ENCODE results near the gene DHRS7.

DNA sequence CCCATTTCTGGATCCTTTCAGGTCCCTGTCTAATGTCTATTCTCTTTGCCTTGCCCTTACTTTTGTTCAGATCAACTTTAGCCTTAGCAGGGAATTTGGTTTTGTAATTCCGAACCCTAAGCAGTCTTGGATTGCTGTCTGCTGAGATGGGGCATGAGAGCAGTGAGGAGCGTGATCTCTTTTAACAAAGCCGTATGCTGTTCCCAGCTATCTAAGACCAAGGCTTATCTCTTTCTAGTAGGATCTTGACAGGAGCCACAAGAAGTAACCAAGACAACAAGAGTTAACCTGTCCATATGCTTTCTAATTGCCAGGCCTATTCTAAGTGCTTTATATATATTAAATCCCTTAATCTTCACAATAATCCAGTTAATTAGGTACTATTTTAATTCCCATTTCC, 4.5 kb upstream of the DHRS7 start:
- TF ChIP-seq CTCF (conservative IDR thresholded peaks at IDR 0.05 in 1 of 2, IDR thresholded peaks at IDR 0.05 in 1 of 2; ENCODE audit: extremely low read depth in 1 of 2, insufficient read depth in 1 of 2, low read depth in 1 of 2, low read length in 2 of 2) (no peak), EZH2 (IDR thresholded peaks at IDR 0.05; ENCODE audit: borderline replicate concordance, low read length) (no peak)
